ENCODE results near the gene TBC1D22A. TPM values are rescaled to one million over a fixed set of nuclear protein-coding genes. Genes with fewer than 3 reads are reported as not detected.

The TBC1D22A gene
- total and polyA plus RNA-seq, 10 of the 15 experiments (the other 5 are each of a cell fraction or from before 2014, with no cell fraction given), result 0.63 to 44.7 (median 27.4) TPM

DNA sequence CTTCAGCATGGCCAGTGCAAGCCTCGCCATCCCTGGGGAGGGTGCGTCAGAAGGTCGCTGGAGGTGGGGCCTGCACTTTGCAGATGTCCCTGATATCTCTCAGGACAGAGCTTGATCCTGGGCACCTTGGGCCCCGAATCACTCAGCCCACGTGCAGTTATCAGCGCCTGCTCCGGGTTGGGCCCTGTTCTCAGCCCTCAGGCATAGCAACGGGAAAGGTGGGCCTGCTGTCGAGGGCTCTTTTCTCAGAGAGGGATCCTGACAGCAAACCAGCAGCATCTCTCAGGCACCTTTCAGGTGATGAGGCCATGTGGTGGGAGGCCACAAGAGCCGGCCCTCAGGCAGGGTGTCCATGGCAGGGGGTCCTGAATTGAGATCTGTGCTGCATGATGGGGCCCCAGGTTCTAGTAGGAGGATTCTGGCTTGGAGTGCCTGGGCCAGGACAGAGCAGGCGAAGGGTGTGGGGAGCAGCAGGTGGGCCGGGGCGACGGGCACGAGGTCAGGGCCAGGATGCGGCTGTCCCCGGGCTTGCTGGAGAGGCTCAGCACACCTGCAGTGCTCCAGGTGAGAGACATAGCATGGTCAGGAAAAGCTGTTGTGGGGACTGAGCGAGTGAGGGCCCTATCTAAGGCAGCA lies 280.5 kb downstream of the TBC1D22A start (continued):
- no peak for TF ChIP-seq BCL11A (IDR thresholded peaks at IDR 0.05; ENCODE audit: low read depth, low read length)
- TF ChIP-seq TARDBP (IDR thresholded peaks at IDR 0.05; ENCODE audit: borderline replicate concordance), result no peak
- TF ChIP-seq JUNB (IDR thresholded peaks at IDR 0.05), result no peak
- no peak for TF ChIP-seq SPI1 (IDR thresholded peaks at IDR 0.05; ENCODE audit: borderline replicate concordance, insufficient read depth, low read depth, low read length)

DNA sequence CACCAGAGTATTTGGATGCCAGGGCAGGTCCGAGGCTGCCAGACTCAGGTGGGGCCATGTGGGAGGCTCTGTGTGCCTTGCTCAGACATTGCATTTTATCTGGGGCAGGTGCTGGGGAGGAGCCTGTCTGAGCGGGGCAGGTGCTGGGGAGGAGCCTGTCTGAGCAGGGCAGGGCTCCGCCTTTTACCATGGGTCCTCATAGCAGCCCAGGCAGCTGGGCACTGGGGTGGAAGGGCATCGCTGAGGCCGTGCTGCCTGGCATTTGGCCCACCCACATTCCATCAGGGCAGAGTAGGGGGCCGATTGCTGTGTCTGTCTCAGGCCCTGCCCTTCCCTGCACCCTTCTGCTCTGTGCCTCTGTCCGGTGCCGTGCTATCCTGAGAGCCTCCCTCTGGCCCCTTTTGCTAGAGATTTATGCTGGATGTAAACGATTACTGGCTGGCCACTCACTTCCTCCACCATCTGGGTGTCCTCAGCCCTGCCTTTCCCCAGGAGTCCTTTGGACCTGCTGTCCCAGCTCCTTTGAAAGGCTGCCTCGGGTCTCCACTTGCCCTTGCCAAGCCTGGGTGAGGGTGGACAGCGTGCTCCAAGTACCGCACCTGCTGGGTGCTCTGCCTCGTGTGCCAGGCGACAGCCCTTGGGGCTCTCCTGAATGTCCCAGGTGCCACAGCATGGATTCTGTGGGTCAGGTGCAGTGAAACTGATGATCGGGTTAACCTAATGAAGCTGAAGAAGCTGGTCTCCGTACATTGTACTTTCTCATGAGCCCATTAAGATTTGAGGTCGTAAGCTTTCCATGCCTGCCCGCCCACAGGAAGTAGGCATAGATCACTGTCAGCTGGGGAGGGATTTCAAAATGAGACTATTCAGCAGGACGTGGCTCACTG lies 281.6 kb downstream of the TBC1D22A start:
- Histone ChIP-seq H3K79me2 (ENCODE audit: control insufficient read depth, insufficient read depth, low read length) (no peaks in the 10 kb centered on the region), H3K4me3 (no peak overlapping the region), H4K20me1 (ENCODE audit: control insufficient read depth, insufficient read depth) (no peaks in the 10 kb centered on the region), H2AFZ (ENCODE audit: control insufficient read depth, low read depth, low read length) (no peak overlapping the region), H3K27me3 (replicated peaks in 1 of 2; ENCODE audit: control insufficient read depth in 2 of 2, insufficient read depth in 2 of 2, low read length in 1 of 2) (no peaks in the 10 kb centered on the region), H3K9ac (ENCODE audit: control insufficient read depth, insufficient read depth, low read length) (no peak overlapping the region), H3K4me2 (ENCODE audit: control insufficient read depth, insufficient read depth) (no peak overlapping the region), H3K27ac (ENCODE audit: control insufficient read depth, insufficient read depth) (no peak overlapping the region), H3K4me1 (ENCODE audit: control insufficient read depth, insufficient read depth, low read length) (peaks cover 12% of the 10 kb centered on the region), H3K36me3 (ENCODE audit: control insufficient read depth in 2 of 2, insufficient read depth in 2 of 2, low read length in 1 of 2) (no peaks in the 10 kb centered on the region; a peak in 2 of 4 replicates), H3K9me3 (replicated peaks; ENCODE audit: control insufficient read depth, insufficient read depth, low read length) (no peaks in the 10 kb centered on the region)
- ChIA-PET SMC1A (ENCODE audit: uncharacterized antibody, unreplicated experiment) (no interaction called here), POLR2A (no interaction called here), RAD21 (ENCODE audit: unreplicated experiment) (no interaction called here), CTCF (no interaction called here)
- no TSS peak for BruUV-seq (replicated peaks)
- intact Hi-C loops (cut with micrococcal nuclease; ENCODE audit: unreplicated experiment), result no loop called here
- DNase-seq (ENCODE audit: low read depth, low spot score) (no peak), ATAC-seq (peak; percentile 46; the same call in 2 of the 3 replicates), FAIRE-seq (no peak)
- in situ Hi-C loops (cut with MboI), result no loop called here
- TF ChIP-seq POLR2A (IDR thresholded peaks at IDR 0.05; ENCODE audit: low read depth, low read length) (peak; percentile 6; the same call in 1 of the 2 replicates), HDGF (IDR thresholded peaks at IDR 0.05) (no peak)
- WGBS (ENCODE audit: insufficient coverage, insufficient replicate concordance, low lambda C conversion rate, missing lambda C conversion rate), result 74% methylated on average over 18 of the region's 19 CpGs

Data from GM12878 (cell line).